ENCODE measurements around the gene SCART1.
"Not testable (repeated sequence)": the region's sequence is repeated elsewhere in the genome, so short reads cannot be mapped to it uniquely, and the experiment has no call there.

The SCART1 gene

DNA sequence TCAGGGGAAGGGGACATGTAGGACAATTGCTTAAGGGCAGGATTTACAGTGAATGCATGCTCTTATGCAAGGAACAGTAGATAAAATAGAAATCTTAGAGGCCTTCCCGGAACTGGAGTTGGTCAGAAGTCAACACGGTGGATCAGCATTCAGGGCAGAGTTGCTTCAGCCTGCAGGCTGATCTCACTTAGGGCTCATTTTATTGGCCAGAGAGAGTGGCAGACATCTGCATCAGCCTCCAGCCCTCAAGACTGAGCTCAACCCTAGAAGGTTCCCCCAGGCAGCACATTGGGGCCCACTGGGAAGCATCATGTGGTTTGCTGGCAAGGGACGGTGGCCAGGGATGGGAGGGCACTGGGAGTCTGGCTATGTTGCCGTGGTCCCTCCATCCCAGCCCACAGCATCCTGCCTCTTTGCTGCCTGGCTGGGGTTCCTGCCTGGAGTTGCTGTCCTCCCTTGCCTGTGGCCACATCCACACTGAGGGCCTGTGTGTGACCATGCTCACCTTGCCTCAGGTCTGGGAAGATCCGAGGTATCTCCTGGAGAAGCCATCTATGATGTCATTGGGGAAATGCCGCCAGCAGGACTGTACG is 13.0 kb downstream of the SCART1 start:
- Histone ChIP-seq H3K9me3 (ENCODE audit: control insufficient read depth, insufficient read depth, low read length) (no peaks in the 10 kb centered on the region), H3F3A (ENCODE audit: control insufficient read depth, insufficient read depth) (no peaks in the 10 kb centered on the region), H3K27ac (ENCODE audit: low read depth, low read length) (no peak overlapping the region), H3K9me2 (replicated peaks; ENCODE audit: control insufficient read depth, low read length) (no peaks in the 10 kb centered on the region), H3K27me3 (ENCODE audit: control insufficient read depth, low read length) (no peaks in the 10 kb centered on the region), H3K4me3 (ENCODE audit: low read length) (no peak overlapping the region), H3K4me2 (ENCODE audit: low read length) (no peak overlapping the region), H3K36me3 (ENCODE audit: control insufficient read depth, low read length) (no peaks in the 10 kb centered on the region), H3K79me2 (ENCODE audit: control insufficient read depth, low read length) (no peaks in the 10 kb centered on the region), H4K20me1 (ENCODE audit: control insufficient read depth, insufficient read depth, low read depth, low read length) (no peaks in the 10 kb centered on the region), H3K4me1 (ENCODE audit: control insufficient read depth, low read length) (no peaks in the 10 kb centered on the region)
- no peak for TF ChIP-seq EZH2phosphoT487 (IDR thresholded peaks at IDR 0.05; ENCODE audit: borderline replicate concordance, low read length)
- TF ChIP-seq, protein P1, sequence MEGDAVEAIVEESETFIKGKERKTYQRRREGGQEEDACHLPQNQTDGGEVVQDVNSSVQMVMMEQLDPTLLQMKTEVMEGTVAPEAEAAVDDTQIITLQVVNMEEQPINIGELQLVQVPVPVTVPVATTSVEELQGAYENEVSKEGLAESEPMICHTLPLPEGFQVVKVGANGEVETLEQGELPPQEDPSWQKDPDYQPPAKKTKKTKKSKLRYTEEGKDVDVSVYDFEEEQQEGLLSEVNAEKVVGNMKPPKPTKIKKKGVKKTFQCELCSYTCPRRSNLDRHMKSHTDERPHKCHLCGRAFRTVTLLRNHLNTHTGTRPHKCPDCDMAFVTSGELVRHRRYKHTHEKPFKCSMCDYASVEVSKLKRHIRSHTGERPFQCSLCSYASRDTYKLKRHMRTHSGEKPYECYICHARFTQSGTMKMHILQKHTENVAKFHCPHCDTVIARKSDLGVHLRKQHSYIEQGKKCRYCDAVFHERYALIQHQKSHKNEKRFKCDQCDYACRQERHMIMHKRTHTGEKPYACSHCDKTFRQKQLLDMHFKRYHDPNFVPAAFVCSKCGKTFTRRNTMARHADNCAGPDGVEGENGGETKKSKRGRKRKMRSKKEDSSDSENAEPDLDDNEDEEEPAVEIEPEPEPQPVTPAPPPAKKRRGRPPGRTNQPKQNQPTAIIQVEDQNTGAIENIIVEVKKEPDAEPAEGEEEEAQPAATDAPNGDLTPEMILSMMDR (IDR thresholded peaks at IDR 0.05; ENCODE audit: low read depth, low read length, poor library complexity, severe bottlenecking) = no peak

DNA sequence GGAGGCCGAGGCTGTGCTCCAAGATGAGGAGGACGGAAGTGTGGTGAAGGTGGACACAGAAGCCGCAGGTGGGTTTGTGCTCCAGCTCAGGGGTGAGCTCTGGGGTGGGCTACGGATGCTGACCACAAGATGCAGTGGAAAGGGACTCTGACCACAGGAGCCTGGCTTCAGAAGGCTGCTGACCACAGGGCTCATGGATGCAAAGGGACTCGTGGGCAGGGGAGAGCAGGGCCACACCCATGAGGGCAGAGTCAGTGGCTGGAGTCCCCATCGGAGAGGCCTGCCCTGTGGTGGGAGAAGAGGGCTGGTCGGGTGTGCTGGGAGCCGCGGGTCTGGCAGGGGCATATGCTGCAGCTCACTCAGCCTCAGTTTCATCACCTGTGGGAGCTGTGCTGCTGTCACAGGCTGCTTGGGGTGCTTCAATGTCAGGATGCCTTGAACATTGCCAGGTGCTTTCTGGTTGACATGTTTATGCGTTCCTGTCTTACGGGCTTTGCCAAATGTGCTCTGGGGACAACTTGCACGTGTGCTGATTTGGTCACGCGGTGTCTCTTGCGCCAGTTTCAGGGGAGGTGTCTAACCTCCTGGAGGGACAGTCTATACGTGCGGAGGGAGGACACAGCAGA is 13.7 kb downstream of the SCART1 start:
- Histone ChIP-seq H3K4me2 (ENCODE audit: low read length) (no peak overlapping the region), H3K27me3 (ENCODE audit: control insufficient read depth, low read length) (no peaks in the 10 kb centered on the region), H3F3A (ENCODE audit: control insufficient read depth, insufficient read depth) (no peaks in the 10 kb centered on the region), H3K36me3 (ENCODE audit: control insufficient read depth, low read length) (no peaks in the 10 kb centered on the region), H3K4me3 (ENCODE audit: low read length) (no peak overlapping the region), H3K27ac (ENCODE audit: low read depth, low read length) (no peak overlapping the region), H3K9me3 (ENCODE audit: control insufficient read depth, insufficient read depth, low read length) (no peaks in the 10 kb centered on the region), H3K79me2 (ENCODE audit: control insufficient read depth, low read length) (no peaks in the 10 kb centered on the region), H3K9me2 (replicated peaks; ENCODE audit: control insufficient read depth, low read length) (no peaks in the 10 kb centered on the region), H3K4me1 (ENCODE audit: control insufficient read depth, low read length) (no peaks in the 10 kb centered on the region), H4K20me1 (ENCODE audit: control insufficient read depth, insufficient read depth, low read depth, low read length) (no peaks in the 10 kb centered on the region)
- TF ChIP-seq EZH2phosphoT487 (IDR thresholded peaks at IDR 0.05; ENCODE audit: borderline replicate concordance, low read length) = no peak
- TF ChIP-seq, protein P1 (IDR thresholded peaks at IDR 0.05; ENCODE audit: low read depth, low read length, poor library complexity, severe bottlenecking) = no peak

DNA sequence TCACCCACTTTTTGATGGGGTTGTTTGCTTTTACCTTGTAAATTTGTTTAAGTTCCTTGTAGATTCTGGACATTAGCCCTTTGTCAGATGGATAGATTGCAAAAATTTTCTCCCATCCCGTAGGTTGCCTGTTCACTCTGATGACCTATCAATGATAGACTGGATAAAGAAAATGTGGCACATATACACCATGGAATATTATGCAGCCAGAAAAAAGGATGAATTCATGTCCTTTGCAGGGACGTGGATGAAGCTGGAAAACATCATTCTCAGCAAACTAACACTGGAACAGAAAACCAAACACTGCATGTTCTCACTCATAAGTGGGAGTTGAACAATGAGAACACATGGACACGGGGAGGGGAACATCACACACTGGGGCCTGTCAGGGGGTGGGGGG is 15.5 kb downstream of the SCART1 start:
- not testable (repeated sequence) for H4K20me1 ChIP-seq (ENCODE audit: control insufficient read depth, insufficient read depth, low read depth, low read length); H3K9me3 ChIP-seq (ENCODE audit: control insufficient read depth, insufficient read depth, low read length)

DNA sequence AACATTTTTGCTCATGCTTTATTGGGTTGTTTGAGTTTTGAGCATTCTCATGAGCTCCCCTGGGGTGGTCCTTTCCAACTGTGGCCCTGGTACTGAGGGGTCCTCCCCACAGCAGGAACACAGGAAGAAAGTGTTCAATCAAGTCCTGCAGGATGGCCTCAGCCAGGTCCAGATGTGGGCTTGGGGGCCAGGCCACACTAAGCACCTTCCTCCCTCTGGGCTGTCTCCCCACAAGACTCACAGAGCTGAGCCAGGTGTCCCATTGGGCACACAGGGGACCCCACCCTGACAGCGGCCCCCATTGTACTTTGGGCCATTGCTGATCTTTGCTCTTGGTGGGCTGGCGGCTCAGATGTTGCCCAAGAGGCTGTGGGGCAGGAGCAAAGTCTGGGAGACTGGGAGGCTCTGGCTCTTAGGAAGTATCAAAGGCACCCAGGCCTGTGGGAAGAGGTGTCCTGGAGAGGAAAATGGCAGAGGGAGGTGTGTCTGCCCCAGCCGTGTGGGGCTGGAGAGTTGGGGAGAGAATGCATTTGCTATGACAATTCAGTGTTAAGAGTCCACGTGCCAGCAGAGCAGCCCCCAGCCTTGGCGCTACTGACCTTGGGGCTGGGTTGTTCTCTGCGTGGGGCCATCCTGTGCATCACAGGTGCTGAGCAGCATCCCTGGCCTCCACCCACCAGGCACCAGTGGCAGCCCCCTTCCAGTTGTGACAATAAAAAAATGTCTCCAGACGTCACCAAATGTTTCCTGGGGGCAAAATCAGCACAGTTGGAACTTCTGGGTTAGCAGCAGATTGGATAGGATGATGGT is 17.8 kb downstream of the SCART1 start:
- Histone ChIP-seq H3K4me1 (ENCODE audit: control insufficient read depth, low read length) (no peaks in the 10 kb centered on the region), H3K4me2 (ENCODE audit: low read length) (no peak overlapping the region), H3K27me3 (ENCODE audit: control insufficient read depth, low read length) (no peaks in the 10 kb centered on the region), H3K9me2 (replicated peaks; ENCODE audit: control insufficient read depth, low read length) (no peaks in the 10 kb centered on the region), H4K20me1 (ENCODE audit: control insufficient read depth, insufficient read depth, low read depth, low read length) (no peaks in the 10 kb centered on the region), H3K9me3 (ENCODE audit: control insufficient read depth, insufficient read depth, low read length) (no peaks in the 10 kb centered on the region), H3K36me3 (ENCODE audit: control insufficient read depth, low read length) (no peaks in the 10 kb centered on the region), H3K4me3 (ENCODE audit: low read length) (no peak overlapping the region), H3K79me2 (ENCODE audit: control insufficient read depth, low read length) (no peaks in the 10 kb centered on the region), H3K27ac (ENCODE audit: low read depth, low read length) (no peak overlapping the region), H3F3A (ENCODE audit: control insufficient read depth, insufficient read depth) (no peaks in the 10 kb centered on the region)
- no peak for TF ChIP-seq EZH2phosphoT487 (IDR thresholded peaks at IDR 0.05; ENCODE audit: borderline replicate concordance, low read length)
- TF ChIP-seq, protein P1 (IDR thresholded peaks at IDR 0.05; ENCODE audit: low read depth, low read length, poor library complexity, severe bottlenecking) = no peak

More for the DNA sequence above, 15.5 kb downstream of the SCART1 start:
- H3K27me3 ChIP-seq (ENCODE audit: control insufficient read depth, low read length); H3K79me2 ChIP-seq (ENCODE audit: control insufficient read depth, low read length); H3K36me3 ChIP-seq (ENCODE audit: control insufficient read depth, low read length); H3F3A ChIP-seq (ENCODE audit: control insufficient read depth, insufficient read depth); H3K9me2 ChIP-seq (replicated peaks; ENCODE audit: control insufficient read depth, low read length); H3K4me3 ChIP-seq (ENCODE audit: low read length); H3K4me2 ChIP-seq (ENCODE audit: low read length); H3K27ac ChIP-seq (ENCODE audit: low read depth, low read length); H3K4me1 ChIP-seq (ENCODE audit: control insufficient read depth, low read length): not testable (repeated sequence)
